Measurements from ENCODE around the gene TMCC2. TPM values are rescaled to one million over a fixed set of nuclear protein-coding genes. Genes with fewer than 3 reads are reported as not detected.

Gene TMCC2
- total and polyA plus RNA-seq, 2 donors from 2014 or later = 1.3 to 3.5 TPM

DNA sequence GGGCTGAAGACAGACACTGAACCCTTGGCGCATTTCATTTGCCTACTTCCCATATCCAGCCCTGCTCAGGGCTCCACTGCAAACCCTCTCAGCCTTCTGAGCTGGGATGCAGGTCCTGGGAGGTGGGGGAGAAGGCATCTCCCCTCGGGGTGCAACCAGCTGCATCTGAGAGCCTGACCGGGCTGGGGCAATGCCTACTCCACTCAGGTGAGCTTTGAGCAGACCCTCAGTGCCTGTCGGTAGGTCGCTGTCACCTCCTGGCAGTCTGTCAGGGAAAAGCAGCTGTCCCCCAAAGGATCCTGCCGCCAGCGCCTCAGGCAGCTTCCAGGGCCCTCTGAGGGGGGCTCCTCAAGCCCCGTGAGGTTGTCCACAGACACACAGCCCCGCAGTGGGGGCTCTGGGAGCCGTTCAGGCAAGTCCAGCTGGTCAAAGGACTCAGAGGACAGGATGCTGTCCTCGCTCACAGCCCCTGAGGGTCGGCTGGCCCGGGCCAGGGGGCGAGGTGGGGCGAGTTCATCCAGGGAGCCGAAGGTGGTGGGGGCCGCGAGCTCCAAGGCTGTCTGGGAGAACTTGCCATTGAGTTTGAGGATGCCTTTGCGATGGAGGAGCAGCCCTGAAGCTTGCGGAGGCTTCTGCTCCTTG, 75.6 kb downstream of the TMCC2 start:
- no peaks in the 10 kb centered on the region for H3K27me3 ChIP-seq (ENCODE audit: control insufficient read depth, insufficient read depth, low read length)
- H3K9me3 ChIP-seq (ENCODE audit: control insufficient read depth in 2 of 3, insufficient read depth in 1 of 3, low read length in 3 of 3) = no peaks in the 10 kb centered on the region
- no peak for FAIRE-seq
- peak overlapping the region in 1 of 3 donors; percentile 19 for H3K9ac ChIP-seq (ENCODE audit: low read length in 3 of 3)
- intact Hi-C loops (cut with DNase I) = no loop called here
- peaks cover 0 to 49% (median 36%) of the 10 kb centered on the region in 3 donors for H3K36me3 ChIP-seq (ENCODE audit: control insufficient read depth in 2 of 3, insufficient read depth in 3 of 3, low read length in 3 of 3)
- TF ChIP-seq, protein P1, sequence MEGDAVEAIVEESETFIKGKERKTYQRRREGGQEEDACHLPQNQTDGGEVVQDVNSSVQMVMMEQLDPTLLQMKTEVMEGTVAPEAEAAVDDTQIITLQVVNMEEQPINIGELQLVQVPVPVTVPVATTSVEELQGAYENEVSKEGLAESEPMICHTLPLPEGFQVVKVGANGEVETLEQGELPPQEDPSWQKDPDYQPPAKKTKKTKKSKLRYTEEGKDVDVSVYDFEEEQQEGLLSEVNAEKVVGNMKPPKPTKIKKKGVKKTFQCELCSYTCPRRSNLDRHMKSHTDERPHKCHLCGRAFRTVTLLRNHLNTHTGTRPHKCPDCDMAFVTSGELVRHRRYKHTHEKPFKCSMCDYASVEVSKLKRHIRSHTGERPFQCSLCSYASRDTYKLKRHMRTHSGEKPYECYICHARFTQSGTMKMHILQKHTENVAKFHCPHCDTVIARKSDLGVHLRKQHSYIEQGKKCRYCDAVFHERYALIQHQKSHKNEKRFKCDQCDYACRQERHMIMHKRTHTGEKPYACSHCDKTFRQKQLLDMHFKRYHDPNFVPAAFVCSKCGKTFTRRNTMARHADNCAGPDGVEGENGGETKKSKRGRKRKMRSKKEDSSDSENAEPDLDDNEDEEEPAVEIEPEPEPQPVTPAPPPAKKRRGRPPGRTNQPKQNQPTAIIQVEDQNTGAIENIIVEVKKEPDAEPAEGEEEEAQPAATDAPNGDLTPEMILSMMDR (IDR thresholded peaks at IDR 0.05; ENCODE audit: borderline replicate concordance, extremely low read depth, insufficient read depth) = no peak
- no peak for DNase-seq
- H3K4me3 ChIP-seq (ENCODE audit: low read length in 3 of 3) = no peak overlapping the region
- peaks cover 5 to 32% (median 28%) of the 10 kb centered on the region in 3 donors for H3K4me1 ChIP-seq (ENCODE audit: control insufficient read depth in 2 of 3, insufficient read depth in 2 of 3, low read depth in 1 of 3, low read length in 3 of 3)
- H3K27ac ChIP-seq (ENCODE audit: low read depth in 2 of 2, low read length in 2 of 2) = peak overlapping the region in 1 of 2 donors; percentile 42

DNA sequence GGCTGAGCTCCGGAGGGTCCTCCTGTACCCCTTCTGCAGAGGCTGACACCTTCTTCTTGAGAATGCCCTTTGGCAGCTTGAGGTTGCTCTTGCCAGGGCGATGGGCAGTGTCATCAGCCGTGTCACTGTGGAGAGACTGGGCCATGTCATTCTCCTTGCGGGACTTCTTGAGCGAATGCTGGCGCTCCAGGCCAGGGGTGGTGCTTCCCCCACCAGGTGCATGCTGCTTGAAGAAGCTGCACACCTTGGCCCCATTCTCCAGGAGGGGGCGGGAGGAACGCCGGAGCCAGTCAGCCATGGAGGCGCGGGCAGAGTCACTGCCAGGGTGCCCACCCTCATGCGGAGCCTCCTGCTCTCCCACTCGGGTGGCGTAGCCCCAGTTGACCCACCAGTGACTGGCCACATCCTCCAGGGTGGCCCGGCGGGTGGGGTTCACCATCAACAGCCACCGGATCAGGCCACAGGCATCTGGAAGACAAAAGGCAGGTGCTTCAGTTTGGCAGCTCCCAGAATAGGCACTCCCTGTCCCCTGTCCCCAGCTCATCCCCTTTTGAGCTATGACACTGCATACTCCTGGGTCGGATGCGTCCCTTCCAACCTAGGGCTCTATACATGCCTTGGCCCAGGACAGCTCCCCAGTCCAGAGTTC, 76.4 kb downstream of the TMCC2 start:
- Histone ChIP-seq H3K27me3 (ENCODE audit: control insufficient read depth, insufficient read depth, low read length) (no peaks in the 10 kb centered on the region), H3K4me3 (ENCODE audit: low read length in 3 of 3) (no peak overlapping the region), H3K27ac (ENCODE audit: low read depth in 2 of 2, low read length in 2 of 2) (peak overlapping the region; percentile 7 to 25), H3K4me1 (ENCODE audit: control insufficient read depth in 2 of 3, insufficient read depth in 2 of 3, low read depth in 1 of 3, low read length in 3 of 3) (peaks cover 5 to 26% (median 24%) of the 10 kb centered on the region in 3 donors), H3K9me3 (ENCODE audit: control insufficient read depth in 2 of 3, insufficient read depth in 1 of 3, low read length in 3 of 3) (no peaks in the 10 kb centered on the region), H3K36me3 (ENCODE audit: control insufficient read depth in 2 of 3, insufficient read depth in 3 of 3, low read length in 3 of 3) (peaks cover 0 to 57% (median 41%) of the 10 kb centered on the region in 3 donors), H3K9ac (ENCODE audit: low read length in 3 of 3) (no peak overlapping the region)
- FAIRE-seq (no peak), DNase-seq (no peak)
- TF ChIP-seq, protein P1 (IDR thresholded peaks at IDR 0.05; ENCODE audit: borderline replicate concordance, extremely low read depth, insufficient read depth) = no peak
- intact Hi-C loops (cut with DNase I) = no loop called here

DNA sequence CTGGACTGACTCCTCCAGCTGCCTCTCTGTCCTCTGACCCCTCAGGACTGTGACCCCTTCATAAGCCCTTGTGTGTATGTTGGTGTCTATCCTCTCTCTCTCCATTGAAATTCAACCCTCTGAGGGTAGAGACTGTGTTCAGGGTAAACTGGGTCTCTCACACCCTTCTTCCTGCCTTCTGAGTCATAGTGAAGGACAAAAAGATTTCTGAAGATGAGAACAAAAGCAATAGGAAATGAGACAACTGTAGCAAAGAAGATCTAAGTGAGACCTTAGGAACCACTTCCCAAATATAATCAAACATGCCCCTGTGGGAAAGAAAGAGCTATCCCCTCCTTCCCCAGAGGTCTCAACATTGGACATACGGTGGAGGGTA, 76.9 kb downstream of the TMCC2 start:
- peaks cover 5 to 26% (median 24%) of the 10 kb centered on the region in 3 donors for H3K4me1 ChIP-seq (ENCODE audit: control insufficient read depth in 2 of 3, insufficient read depth in 2 of 3, low read depth in 1 of 3, low read length in 3 of 3)
- no peak overlapping the region for H3K4me3 ChIP-seq (ENCODE audit: low read length in 3 of 3)
- intact Hi-C loops (cut with DNase I) = no loop called here
- no peaks in the 10 kb centered on the region for H3K9me3 ChIP-seq (ENCODE audit: control insufficient read depth in 2 of 3, insufficient read depth in 1 of 3, low read length in 3 of 3)
- FAIRE-seq (no peak), DNase-seq (no peak)
- no peak overlapping the region for H3K27ac ChIP-seq (ENCODE audit: low read depth in 2 of 2, low read length in 2 of 2)
- H3K27me3 ChIP-seq (ENCODE audit: control insufficient read depth, insufficient read depth, low read length) = no peaks in the 10 kb centered on the region
- TF ChIP-seq, protein P1 (IDR thresholded peaks at IDR 0.05; ENCODE audit: borderline replicate concordance, extremely low read depth, insufficient read depth) = no peak
- H3K9ac ChIP-seq (ENCODE audit: low read length in 3 of 3) = no peak overlapping the region
- peaks cover 0 to 62% (median 43%) of the 10 kb centered on the region in 3 donors for H3K36me3 ChIP-seq (ENCODE audit: control insufficient read depth in 2 of 3, insufficient read depth in 3 of 3, low read length in 3 of 3)
